Stimulated activated CD4-positive, alpha-beta T cell treated with anti-CD3 and anti-CD28 coated beads, Interleukin-15, amount 100 ng/mL, for 24 hours (primary cell): ENCODE results near the gene KAZALD1.

ENCODE experiments used
- DNase-seq: peaks from one replicate; pipeline ENCODE4 v3.0.0-alpha.2; 2020

KAZALD1 gene

GRCh38 chr10:101047961-101048892 is 13.6 kb upstream of the KAZALD1 start:
- no peak for DNase-seq

GRCh38 chr10:101050208-101051069 is 11.3 kb upstream of the KAZALD1 start:
- DNase-seq: peak; percentile 84

GRCh38 chr10:101052285-101052684 is 9.5 kb upstream of the KAZALD1 start:
- no peak for DNase-seq

GRCh38 chr10:101053516-101053915 is 8.3 kb upstream of the KAZALD1 start:
- no peak for DNase-seq

GRCh38 chr10:101054351-101054750 is 7.4 kb upstream of the KAZALD1 start:
- DNase-seq: no peak

- no peak for DNase-seq
These were observed 6.9 kb upstream of the KAZALD1 start for GRCh38 chr10:101054876-101055275.

- no peak for DNase-seq
These were observed 6.4 kb upstream of the KAZALD1 start for GRCh38 chr10:101055411-101055810.

GRCh38 chr10:101056365-101057151 is 5.2 kb upstream of the KAZALD1 start:
- no peak for DNase-seq

- peak; percentile 95 for DNase-seq
These were observed 1.5 kb upstream of the KAZALD1 start for GRCh38 chr10:101060036-101060950.

- peak; percentile 95 for DNase-seq
These were observed 702 bp upstream of the KAZALD1 start for GRCh38 chr10:101060951-101061623.

GRCh38 chr10:101062232-101063049 is 652 bp downstream of the KAZALD1 start:
- DNase-seq: peak; percentile 76

GRCh38 chr10:101063050-101063525 is 1.3 kb downstream of the KAZALD1 start:
- no peak for DNase-seq

GRCh38 chr10:101063548-101064414 is 2.0 kb downstream of the KAZALD1 start:
- DNase-seq: no peak

GRCh38 chr10:101064415-101065030 is 2.7 kb downstream of the KAZALD1 start:
- no peak for DNase-seq

GRCh38 chr10:101065481-101066145 is 3.8 kb downstream of the KAZALD1 start:
- DNase-seq: no peak

- DNase-seq: peak; percentile 68
These were observed 4.5 kb downstream of the KAZALD1 start for GRCh38 chr10:101066146-101066895.

- no peak for DNase-seq
These were observed 5.1 kb downstream of the KAZALD1 start for GRCh38 chr10:101066896-101067355.
